ENCODE measurements around the gene DNAJA2.

Gene DNAJA2

DNA sequence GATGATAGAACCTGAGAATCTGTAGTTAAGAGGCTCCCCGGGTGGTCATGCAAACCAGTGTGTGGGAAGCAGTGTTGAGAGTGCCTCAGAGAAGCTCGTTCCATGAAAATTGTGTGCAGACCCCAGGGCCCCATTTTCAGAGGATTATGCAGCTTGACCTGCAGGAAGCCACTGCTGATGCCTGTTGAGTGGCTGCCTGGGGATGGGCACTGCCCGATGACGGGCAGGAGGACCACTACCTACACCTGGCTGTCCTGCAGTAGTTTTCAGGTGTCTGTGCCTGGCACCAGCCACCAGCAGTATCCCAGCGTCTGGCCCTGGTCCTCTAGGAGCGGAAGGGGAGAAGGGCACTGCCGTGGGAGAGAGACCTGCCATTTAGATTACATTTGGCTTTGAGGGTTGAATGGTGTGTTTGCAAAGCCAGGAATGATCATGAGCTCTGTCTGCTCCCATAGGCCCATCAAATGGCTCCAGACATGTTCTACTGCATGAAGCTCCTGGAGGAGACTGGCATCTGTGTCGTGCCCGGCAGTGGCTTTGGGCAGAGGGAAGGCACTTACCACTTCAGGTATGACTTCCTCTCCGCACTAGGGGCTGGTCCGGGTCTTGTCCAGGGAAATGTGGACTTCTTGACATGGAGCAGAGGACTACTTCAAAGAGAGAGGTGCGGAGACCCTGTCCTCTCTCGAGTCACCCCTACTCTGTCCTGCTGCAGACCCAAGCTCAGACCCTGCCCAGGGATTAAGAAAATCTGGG is 46.8 kb downstream of the DNAJA2 start:
- DNase-seq, result no peak

DNA sequence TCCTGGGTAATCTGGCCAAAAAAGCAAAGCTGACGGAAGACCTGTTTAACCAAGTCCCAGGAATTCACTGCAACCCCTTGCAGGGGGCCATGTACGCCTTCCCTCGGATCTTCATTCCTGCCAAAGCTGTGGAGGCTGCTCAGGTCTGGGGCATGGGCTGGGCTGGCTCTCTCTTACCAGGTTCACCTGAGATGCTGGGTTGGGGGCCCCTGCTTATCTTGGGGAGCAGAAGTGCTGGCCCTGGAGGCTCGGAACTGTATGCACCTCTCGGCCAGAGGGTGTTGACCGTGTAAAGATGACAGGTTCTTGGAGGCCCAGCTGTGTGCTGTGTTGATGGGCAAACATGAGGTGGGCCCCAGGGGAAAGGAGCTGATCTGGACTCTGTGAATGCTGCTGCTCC is 49.1 kb downstream of the DNAJA2 start:
- DNase-seq, result no peak

DNA sequence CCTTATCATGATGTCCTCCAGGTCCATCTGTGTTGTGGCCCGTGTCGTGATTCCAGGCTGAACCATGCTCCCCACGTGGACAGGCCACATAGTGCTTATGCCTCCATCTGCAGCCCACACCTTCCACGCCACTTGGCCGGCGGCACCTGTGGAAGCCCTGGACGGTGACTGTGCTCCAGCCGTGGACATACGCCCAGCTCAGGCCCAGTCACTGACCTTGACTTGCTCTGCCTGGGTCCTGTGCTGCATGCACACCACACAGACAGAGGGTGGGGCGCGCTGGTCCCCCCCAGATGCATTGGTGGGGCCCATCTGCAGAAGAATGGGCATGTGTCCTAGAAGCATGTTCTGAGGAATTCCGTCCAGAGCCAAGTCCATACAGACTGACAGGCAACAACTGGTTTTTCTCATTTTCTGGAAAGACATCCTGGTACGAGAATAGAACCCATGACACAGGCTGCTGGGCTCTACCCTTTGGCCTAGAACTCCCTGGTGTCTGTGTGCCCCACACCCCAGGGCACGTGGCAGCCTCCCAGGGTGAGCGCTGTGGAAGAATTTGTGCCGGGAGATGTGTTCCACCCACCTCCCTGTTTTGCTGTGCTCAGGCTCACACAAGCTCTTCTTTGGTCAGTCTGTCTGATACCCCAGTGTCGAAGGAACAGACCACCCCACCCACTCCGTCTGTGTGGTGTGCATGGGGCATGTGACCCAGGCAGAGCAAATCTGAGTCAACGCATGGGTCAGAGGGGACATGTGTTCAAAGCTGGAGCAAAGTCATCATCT is 49.8 kb downstream of the DNAJA2 start:
- DNase-seq, result no peak

DNA sequence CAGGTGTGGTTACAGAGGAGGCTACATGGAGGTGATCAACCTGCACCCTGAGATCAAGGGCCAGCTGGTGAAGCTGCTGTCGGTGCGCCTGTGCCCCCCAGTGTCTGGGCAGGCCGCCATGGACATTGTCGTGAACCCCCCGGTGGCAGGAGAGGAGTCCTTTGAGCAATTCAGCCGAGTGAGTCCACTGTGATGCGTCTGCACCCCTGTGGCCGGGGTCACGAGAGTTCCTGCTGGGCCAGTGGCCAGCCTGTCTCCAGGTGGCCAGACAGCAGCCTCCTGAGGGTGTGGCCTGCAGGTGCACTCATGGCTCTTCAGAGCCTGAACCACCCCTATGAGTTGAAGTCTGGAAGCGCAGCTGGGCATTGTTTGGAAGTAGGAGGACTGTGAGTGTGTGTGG is 51.2 kb downstream of the DNAJA2 start:
- DNase-seq, result no peak

- DNase-seq, result no peak
These were observed 52.9 kb downstream of the DNAJA2 start for GRCh38 chr16:46920402-46921068.

GRCh38 chr16:46918905-46919792 is 54.3 kb downstream of the DNAJA2 start:
- DNase-seq, result no peak

- DNase-seq, result no peak
These were observed 55.1 kb downstream of the DNAJA2 start for GRCh38 chr16:46918400-46918799.

DNA sequence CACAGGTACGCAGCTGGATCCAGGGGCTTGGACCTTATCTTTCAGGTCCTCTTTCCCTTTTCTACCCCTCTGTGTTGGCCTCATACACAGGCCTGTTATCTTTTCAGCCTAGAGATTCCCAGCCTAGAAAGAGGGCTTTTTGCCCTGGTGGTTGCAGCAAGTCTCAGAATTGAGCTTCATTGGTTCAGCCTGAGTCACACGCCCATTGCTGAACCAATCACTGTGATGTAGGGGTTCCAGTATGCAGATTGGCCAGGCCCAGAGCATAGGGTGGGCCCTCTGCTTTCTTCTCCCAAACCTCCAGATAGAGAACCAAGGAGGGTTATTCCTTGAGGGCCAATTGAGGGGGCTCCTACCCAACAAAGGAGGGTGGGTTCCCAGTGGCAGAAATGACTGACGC is 56.5 kb downstream of the DNAJA2 start:
- DNase-seq, result no peak

DNA sequence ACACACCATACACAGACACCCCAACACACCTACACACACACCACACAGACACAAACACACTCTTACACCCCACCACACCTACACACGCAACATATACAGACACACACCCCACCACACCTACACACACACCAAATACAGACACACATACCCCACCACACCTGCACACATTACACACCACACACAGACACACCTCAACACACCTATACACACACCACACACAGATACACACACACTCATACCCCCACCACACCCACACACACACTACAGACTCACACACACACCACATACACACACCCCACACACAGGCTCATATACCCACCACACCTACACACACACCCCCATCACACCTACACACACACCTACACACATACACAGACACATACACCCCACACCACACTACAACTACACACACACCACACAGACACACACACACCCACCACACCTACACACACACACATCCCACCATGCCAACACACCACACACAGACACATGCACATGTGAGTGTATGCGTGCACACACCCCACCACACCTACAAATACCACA is 57.9 kb downstream of the DNAJA2 start:
- no peak for DNase-seq

DNA sequence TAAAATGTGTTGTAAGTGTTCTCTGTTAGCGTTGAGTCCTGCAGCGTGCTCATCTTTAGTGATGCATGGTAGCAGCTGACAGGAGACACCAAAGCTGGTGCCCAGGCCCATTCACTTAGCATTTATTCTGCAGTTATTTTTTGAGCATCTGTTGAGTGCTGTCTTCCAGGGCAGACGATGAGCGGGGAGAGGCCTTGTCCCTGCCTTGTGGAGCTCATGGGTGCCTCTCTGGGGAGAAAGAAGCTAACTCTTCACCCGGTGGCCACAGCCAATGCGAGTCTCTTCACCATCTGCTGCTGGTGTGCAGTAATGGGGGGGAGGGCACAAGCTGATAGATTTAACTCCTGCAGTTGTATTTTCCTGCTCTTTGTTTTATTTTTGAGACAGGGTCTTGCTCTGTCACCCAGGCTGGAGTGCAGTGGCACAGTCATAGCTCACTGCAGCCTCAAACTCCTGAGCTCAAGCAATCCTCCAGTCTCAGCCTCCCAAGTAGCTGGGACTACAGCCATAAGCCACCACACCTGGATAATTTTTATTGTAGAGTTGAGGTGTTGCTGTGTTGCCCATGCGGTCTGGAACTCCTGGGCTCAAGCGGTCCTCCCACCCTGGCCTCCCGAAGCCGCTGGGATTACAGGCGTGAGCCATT is 58.8 kb downstream of the DNAJA2 start:
- DNase-seq, result no peak

GRCh38 chr16:46911650-46912049 is 61.8 kb downstream of the DNAJA2 start:
- DNase-seq, result no peak

- no peak for DNase-seq
These were observed 62.4 kb downstream of the DNAJA2 start for GRCh38 chr16:46911038-46911437.

GRCh38 chr16:46908540-46909372 is 64.7 kb downstream of the DNAJA2 start:
- DNase-seq, result peak; percentile 35

- no peak for DNase-seq
These were observed 66.3 kb downstream of the DNAJA2 start for GRCh38 chr16:46907061-46907774.

- DNase-seq, result no peak
These were observed 67.0 kb downstream of the DNAJA2 start for GRCh38 chr16:46906360-46907060.
